ENCODE results near the gene TMEM115.

Gene TMEM115

GRCh38 chr3:50338965-50339364 lies 20.4 kb downstream of the TMEM115 start:
- Histone ChIP-seq H3K27ac (replicated peaks) (peak overlapping the region; percentile 99), H3K4me3 (replicated peaks; ENCODE audit: insufficient read depth, low read length) (peak overlapping the region; percentile 68), H3K27me3 (ENCODE audit: insufficient read depth, poor library complexity, severe bottlenecking) (no peaks in the 10 kb centered on the region)
- peak in 1 of 2 experiments; percentile 64 for DNase-seq (ENCODE audit: low read depth in 1 of 2, low spot score in 1 of 2)
- TF ChIP-seq POLR2AphosphoS5 (IDR thresholded peaks at IDR 0.05; ENCODE audit: low read depth) (no peak), SPI1 (IDR thresholded peaks at IDR 0.05; ENCODE audit: borderline replicate concordance, low read depth) (peak; percentile 54; the same call in 1 of the 2 replicates)

- TF ChIP-seq POLR2AphosphoS5 (IDR thresholded peaks at IDR 0.05; ENCODE audit: low read depth) (peak; percentile 96), REST (IDR thresholded peaks at IDR 0.05; ENCODE audit: insufficient replicate concordance, low read depth) (no peak)
- peak overlapping the region; percentile 99 for H3K27ac ChIP-seq (replicated peaks)
These were observed 22.0 kb downstream of the TMEM115 start for GRCh38 chr3:50337175-50337861.

GRCh38 chr3:50336452-50337174 lies 22.7 kb downstream of the TMEM115 start:
- no peak for DNase-seq (ENCODE audit: low read depth in 1 of 2, low spot score in 1 of 2)
- Histone ChIP-seq H3K27me3 (ENCODE audit: insufficient read depth, poor library complexity, severe bottlenecking) (no peaks in the 10 kb centered on the region), H3K27ac (replicated peaks) (peak overlapping the region; percentile 99), H3K4me3 (replicated peaks; ENCODE audit: insufficient read depth, low read length) (peak overlapping the region; percentile 68)
- TF ChIP-seq GABPA (IDR thresholded peaks at IDR 0.05; ENCODE audit: low read depth), result no peak
- TF ChIP-seq POLR2AphosphoS5 (IDR thresholded peaks at IDR 0.05; ENCODE audit: low read depth), result no peak
- TF ChIP-seq REST (IDR thresholded peaks at IDR 0.05; ENCODE audit: insufficient replicate concordance, low read depth), result no peak
- no peak for TF ChIP-seq SPI1 (IDR thresholded peaks at IDR 0.05; ENCODE audit: borderline replicate concordance, low read depth)
- no peak for TF ChIP-seq CTCF (IDR thresholded peaks at IDR 0.05; ENCODE audit: insufficient read depth, low read length)

More at GRCh38 chr3:50337175-50337861, 22.0 kb downstream of the TMEM115 start:
- Histone ChIP-seq H3K4me3 (replicated peaks; ENCODE audit: insufficient read depth, low read length) (peak overlapping the region; percentile 68), H3K27me3 (ENCODE audit: insufficient read depth, poor library complexity, severe bottlenecking) (no peaks in the 10 kb centered on the region)
- peak; percentile 98 to 100 for DNase-seq (ENCODE audit: low read depth in 1 of 2, low spot score in 1 of 2)

GRCh38 chr3:50334339-50335075 lies 24.8 kb downstream of the TMEM115 start:
- H3K4me3 ChIP-seq (replicated peaks; ENCODE audit: insufficient read depth, low read length), result no peak overlapping the region
- DNase-seq (ENCODE audit: low read depth in 1 of 2, low spot score in 1 of 2), result no peak
- H3K27ac ChIP-seq (replicated peaks), result no peak overlapping the region
- H3K27me3 ChIP-seq (ENCODE audit: insufficient read depth, poor library complexity, severe bottlenecking), result no peaks in the 10 kb centered on the region
- TF ChIP-seq GABPA (IDR thresholded peaks at IDR 0.05; ENCODE audit: low read depth) (no peak), REST (IDR thresholded peaks at IDR 0.05; ENCODE audit: insufficient replicate concordance, low read depth) (no peak), POLR2AphosphoS5 (IDR thresholded peaks at IDR 0.05; ENCODE audit: low read depth) (no peak; the same call in 1 of the 2 replicates), CTCF (IDR thresholded peaks at IDR 0.05; ENCODE audit: insufficient read depth, low read length) (no peak), SPI1 (IDR thresholded peaks at IDR 0.05; ENCODE audit: borderline replicate concordance, low read depth) (no peak)

All from HL-60 (cell line).